SK-N-MC (cell line): Measurements from ENCODE around the gene MYPOP.

Experiments
- EZH2 ChIP-seq: fragments of 200-600 bp; sonication (generic); IDR thresholded peaks from one replicate; pipeline ENCODE4 v1.6.1; 2017; ENCODE audit warnings: antibody characterized with exemption
- FOXP2 ChIP-seq: optimal IDR thresholded peaks from 2 replicates; pipeline ENCODE3; 2011; ENCODE audit warnings: mild to moderate bottlenecking, moderate library complexity; ENCODE audit not compliant: insufficient read depth; ENCODE audit errors: extremely low read length, control extremely low read depth
- POLR2AphosphoS5 ChIP-seq: IDR thresholded peaks from 2 replicates; pipeline ENCODE4 v1.6.1; 2012; ENCODE audit warnings: mild to moderate bottlenecking, low read depth, low read length, borderline replicate concordance

DNA sequence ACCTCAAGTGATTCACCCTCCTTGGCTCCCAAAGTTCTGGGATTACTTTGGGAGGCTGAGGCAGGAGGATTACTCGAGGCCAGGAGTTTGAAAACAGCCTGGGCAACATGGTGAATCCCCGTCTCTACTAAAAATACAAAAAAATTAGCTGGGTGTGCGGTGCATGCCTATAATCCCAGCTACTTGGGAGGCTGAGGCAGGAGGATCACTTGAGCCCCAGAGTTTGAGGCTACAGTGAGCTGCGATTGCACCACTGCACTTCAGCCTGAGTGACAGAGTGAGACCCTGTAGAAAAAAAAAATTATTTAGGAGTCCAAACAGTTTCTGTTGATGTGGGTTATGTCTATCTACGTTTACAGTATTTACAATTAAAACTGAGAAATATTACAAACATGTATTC, 31.6 kb downstream of the MYPOP start:
- TF ChIP-seq FOXP2 (no peak), POLR2AphosphoS5 (no peak), EZH2 (no peak)
